NCI-H2107 treated with DMSO at 0.1 percent for 48 hours (cell line): ENCODE measurements around the gene RAB36.

Experiments
- DNase-seq: peaks from one replicate; lab custom pipeline; 2025; ENCODE audit not compliant: unreplicated experiment; lab: John Stamatoyannopoulos, UW

RAB36 gene

GRCh38 chr22:23137468-23137867 is 7.8 kb upstream of the RAB36 start:
- no peak for DNase-seq

DNA sequence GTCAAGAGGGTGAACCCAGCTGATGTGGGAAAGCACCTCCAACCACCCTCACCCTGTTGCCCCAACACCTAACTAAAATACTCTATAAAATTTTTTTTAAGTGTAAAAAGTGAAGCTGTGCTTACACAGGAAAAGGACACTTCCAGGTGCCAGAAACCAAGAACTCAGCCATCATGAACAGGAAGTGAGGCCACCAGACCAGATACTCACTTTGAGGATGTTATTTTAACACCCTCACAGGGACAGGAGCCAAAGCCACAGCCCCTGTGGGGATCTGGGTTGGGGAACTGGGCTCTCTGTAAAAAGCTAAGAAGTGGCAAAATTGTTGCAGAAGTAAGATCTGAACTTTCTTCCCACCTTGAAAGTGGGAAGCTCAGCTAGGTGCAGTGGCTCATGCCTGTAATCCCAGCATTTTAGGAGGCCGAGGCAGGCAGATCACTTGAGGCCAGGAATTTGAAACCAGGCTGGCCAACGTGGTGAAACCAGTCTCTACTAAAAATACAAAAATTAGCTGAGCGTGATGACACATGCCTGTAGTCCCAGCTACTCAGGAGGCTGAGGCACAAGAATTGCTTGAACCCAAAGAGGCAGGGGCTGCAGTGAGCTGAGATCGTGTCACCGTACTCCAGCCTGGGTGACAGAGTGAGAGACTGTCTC is 7.2 kb upstream of the RAB36 start:
- DNase-seq, result no peak

- DNase-seq, result no peak
Observed at GRCh38 chr22:23138584-23139435, 6.5 kb upstream of the RAB36 start.

DNA sequence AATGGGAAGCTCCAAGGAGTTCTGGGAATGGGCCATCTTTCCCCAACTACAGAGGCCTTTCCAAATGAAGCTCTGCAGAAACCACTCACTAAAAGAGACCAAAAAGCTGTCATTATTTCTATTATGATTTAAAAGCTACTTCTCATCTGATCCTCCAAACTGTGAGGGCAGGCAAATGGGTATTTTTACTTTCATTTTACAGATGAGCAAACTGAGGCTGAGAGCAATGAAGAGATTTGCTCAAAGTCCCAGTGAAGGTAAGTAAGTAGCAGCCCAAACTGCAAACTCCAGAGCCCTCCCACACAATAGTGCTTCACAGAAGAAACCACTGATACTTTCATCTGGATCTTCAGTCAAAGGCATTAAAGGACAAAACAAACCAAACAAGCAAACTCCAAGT is 4.9 kb upstream of the RAB36 start:
- DNase-seq, result no peak

- no peak for DNase-seq
Observed at GRCh38 chr22:23142546-23143105, 2.7 kb upstream of the RAB36 start.

GRCh38 chr22:23143119-23143518 is 2.2 kb upstream of the RAB36 start:
- DNase-seq, result no peak

GRCh38 chr22:23144432-23144831 is 845 bp upstream of the RAB36 start:
- DNase-seq, result no peak

DNA sequence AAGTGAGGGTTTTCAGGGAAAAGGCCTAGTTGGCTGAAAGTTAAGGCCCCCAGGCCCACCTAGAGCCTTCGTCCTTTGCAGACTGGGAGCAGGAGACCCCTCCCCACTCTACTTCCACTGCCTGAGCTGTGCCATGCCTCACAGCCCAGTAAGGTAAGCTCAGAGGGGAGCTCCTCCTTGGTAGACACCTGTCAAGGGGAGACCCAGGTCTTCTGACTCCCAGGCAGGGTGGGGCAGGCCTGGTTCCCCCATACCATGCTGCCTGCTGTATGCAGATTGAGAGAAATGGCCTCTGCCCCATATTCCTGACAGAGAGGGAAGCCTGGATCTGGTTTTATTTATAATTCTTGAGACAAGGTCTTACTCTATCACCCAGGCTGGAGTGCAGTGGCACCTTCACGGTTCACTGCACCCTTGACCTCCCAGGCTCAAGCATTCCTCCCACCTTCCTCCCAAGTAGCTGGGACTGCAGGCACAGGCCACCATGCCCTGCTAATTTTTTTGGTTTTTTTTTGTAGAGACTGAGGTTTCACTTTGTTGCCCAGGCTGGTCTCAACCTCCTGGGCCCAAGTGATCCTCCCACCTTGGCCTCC is 697 bp downstream of the RAB36 start:
- no peak for DNase-seq

- DNase-seq, result no peak
Observed at GRCh38 chr22:23146478-23147205, 1.4 kb downstream of the RAB36 start.

DNA sequence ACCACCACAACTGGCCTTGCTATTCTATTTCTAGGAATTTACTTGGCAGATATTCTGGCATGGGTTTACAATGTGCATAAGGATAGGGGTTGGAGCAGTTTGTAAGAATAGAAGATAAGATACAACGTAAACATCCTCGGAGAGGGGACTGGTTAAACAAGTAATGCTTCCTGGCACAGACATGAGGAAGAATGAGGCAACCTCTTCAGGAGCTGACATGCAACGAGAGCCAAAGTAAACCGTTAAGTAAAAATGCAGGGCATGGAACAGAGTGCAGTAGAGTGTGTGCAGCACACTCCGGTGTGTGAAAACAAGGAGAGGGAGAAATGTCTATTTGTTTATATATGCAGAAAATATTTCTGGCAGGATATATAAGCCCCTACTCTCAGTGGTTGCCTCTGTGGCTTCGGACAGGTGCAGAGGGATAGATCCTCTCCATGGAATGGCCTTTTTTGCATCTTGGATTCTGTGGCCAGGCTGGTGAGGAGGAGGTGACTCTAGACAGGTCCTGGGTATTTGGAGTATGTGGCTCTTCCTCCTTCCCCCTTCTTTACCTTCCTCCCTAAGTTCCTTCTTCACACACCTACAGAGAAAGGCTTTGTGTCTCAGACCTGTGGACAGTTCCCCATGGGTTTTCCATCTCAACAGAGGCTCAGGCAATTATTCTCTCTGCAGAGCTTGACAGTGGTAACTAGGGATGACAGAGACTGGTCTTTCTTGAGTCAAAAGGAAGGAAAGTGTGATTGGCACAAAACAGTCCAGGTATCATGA is 2.5 kb downstream of the RAB36 start:
- DNase-seq, result peak; percentile 12

- no peak for DNase-seq
Observed at GRCh38 chr22:23149743-23150238, 4.5 kb downstream of the RAB36 start.

DNA sequence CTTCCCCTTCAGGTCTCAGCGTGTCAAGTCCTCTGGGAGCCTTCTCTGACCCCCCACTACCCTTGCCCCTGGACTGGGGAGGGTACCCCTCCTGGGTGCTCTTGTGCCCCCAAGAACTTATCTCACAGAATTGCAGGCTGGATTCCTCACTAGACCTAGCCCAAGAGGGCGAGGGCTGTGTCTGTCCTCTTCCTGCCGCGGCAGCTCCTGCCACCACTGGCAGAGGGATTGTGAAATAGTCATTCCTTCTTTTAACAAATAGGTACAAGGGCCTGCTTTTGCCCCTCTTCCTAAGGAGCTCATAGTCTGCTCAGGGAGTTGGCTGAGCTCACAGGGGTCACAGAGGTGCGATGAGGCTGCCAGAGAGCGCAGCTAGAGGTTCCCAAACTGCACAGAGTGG is 5.5 kb downstream of the RAB36 start:
- DNase-seq, result no peak

DNA sequence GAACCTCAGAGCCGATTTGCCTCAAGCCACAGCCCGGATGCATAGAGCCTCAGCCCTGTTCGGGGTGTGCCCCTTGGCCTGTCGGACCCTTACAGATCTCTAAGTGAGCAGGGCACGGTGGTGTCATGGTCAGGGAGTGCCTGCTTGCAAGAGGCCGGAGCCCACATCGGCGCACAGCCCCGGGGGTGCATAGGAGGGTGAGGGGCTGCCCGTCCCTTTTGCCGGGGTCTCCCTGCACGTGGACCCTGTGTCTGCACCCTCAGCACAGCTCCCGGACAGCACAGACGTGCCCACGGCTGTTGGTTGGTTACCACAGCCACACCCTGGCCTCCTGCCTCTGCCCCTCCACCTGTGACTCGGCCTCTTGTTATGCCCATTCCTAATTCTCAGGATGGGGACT is 6.5 kb downstream of the RAB36 start:
- DNase-seq, result no peak

GRCh38 chr22:23152238-23153114 is 7.2 kb downstream of the RAB36 start:
- DNase-seq, result no peak

DNA sequence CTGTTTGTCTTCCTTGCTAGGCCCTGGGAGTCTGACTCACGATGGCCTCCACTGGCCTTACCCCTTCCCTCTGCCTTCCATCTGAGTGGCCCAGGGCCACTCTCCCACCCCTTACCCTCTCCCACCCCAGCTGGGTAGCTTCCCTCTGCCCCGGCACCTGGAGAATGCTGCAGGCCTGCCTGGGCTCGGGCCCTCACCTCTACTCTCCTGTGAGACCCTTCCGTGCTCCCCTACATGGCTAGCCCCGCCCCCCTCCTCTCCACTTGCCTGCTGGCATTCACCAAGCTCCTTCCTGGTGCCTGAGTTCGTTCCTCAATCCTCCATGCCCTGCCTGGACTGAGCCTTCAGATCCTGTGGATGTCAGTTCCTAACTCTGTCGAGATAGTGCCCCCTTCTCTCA is 8.7 kb downstream of the RAB36 start:
- no peak for DNase-seq

GRCh38 chr22:23154461-23154860 is 9.2 kb downstream of the RAB36 start:
- no peak for DNase-seq

DNA sequence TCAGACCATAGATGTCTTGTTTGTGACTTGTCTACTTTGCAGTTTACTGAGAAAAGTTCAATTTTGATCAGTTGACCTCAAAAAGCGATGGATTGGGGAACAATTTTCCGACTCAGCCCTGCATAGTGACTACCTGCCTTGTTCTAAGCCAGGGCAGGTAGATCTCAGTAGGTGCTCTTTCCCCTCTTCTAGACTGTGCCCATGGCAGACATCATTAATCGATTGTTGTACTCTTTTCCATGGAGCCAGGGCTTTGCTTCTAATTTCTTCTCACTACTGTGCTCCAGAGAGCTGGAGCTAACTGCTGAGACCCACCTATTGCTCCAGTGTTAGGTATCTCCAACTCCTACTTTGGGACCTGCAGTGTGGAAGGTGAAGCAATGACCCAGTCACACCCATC is 9.9 kb downstream of the RAB36 start:
- DNase-seq, result no peak

- DNase-seq, result no peak
Observed at GRCh38 chr22:23155831-23156230, 10.6 kb downstream of the RAB36 start.

- DNase-seq, result no peak
Observed at GRCh38 chr22:23156286-23156685, 11.0 kb downstream of the RAB36 start.
